ENCODE measurements around the gene CPB2. TPM values are rescaled to one million over a fixed set of nuclear protein-coding genes. Genes with fewer than 3 reads are reported as not detected.

Gene CPB2
- total and polyA plus RNA-seq, 2 experiments from 2014 or later: 0.11 TPM; not detected in 1

GRCh38 chr13:46129955-46130618 lies 25.3 kb upstream of the CPB2 start:
- 39 to 41% methylated on average over 3 of the region's 3 CpGs for WGBS, 2 experiments (ENCODE audit: low coverage in 1 of 2, low lambda C conversion rate in 2 of 2, missing lambda C conversion rate in 2 of 2)
- in situ Hi-C loops (cut with MboI): no loop called here
- Histone ChIP-seq H4K20me1 (ENCODE audit: insufficient read depth) (no peaks in the 10 kb centered on the region), H3K4me2 (ENCODE audit: unreplicated experiment) (no peak overlapping the region), H3K9me2 (ENCODE audit: insufficient read depth) (no peaks in the 10 kb centered on the region), H3K36me3 (ENCODE audit: low read depth) (no peaks in the 10 kb centered on the region), H2AFZ (no peak overlapping the region), H3K27me3 (replicated peaks; ENCODE audit: insufficient read depth) (peaks cover 36% of the 10 kb centered on the region), H3K4me1 (ENCODE audit: insufficient read depth) (peaks cover 7% of the 10 kb centered on the region), H3K79me2 (ENCODE audit: insufficient read depth) (no peaks in the 10 kb centered on the region), H3F3A (ENCODE audit: insufficient read depth) (no peaks in the 10 kb centered on the region), H3K27ac (no peak overlapping the region), H3K9me3 (ENCODE audit: low read depth) (no peaks in the 10 kb centered on the region), H3K9ac (no peak overlapping the region), H3K4me3 (no peak overlapping the region)
- TF ChIP-seq EZH2phosphoT487 (IDR thresholded peaks at IDR 0.05; ENCODE audit: insufficient read depth, low read depth): no peak
- DNase-seq: no peak

GRCh38 chr13:46129124-46129523 lies 24.3 kb upstream of the CPB2 start:
- no peak overlapping the region for H2AFZ ChIP-seq
- TF ChIP-seq EZH2 (IDR thresholded peaks at IDR 0.05; ENCODE audit: insufficient read depth, poor library complexity, severe bottlenecking) (no peak), EZH2phosphoT487 (IDR thresholded peaks at IDR 0.05; ENCODE audit: insufficient read depth, low read depth) (no peak)
- WGBS, 2 experiments (ENCODE audit: low coverage in 1 of 2, low lambda C conversion rate in 2 of 2, missing lambda C conversion rate in 2 of 2): 57 to 71% methylated on average over 2 of the region's 2 CpGs
- no peaks in the 10 kb centered on the region for H3K9me2 ChIP-seq (ENCODE audit: insufficient read depth)
- H3F3A ChIP-seq (ENCODE audit: insufficient read depth): no peaks in the 10 kb centered on the region
- no peaks in the 10 kb centered on the region for H3K79me2 ChIP-seq (ENCODE audit: insufficient read depth)
- peaks cover 36% of the 10 kb centered on the region for H3K27me3 ChIP-seq (replicated peaks; ENCODE audit: insufficient read depth)
- no peak overlapping the region for H3K9ac ChIP-seq
- in situ Hi-C loops (cut with MboI): no loop called here
- H3K4me1 ChIP-seq (ENCODE audit: insufficient read depth): peaks cover 7% of the 10 kb centered on the region
- no peak overlapping the region for H3K27ac ChIP-seq
- no peaks in the 10 kb centered on the region for H4K20me1 ChIP-seq (ENCODE audit: insufficient read depth)
- no peak overlapping the region for H3K4me3 ChIP-seq
- H3K9me3 ChIP-seq (ENCODE audit: low read depth): no peaks in the 10 kb centered on the region
- no peak for DNase-seq
- H3K36me3 ChIP-seq (ENCODE audit: low read depth): no peaks in the 10 kb centered on the region
- H3K4me2 ChIP-seq (ENCODE audit: unreplicated experiment): no peak overlapping the region

GRCh38 chr13:46127358-46128023 lies 22.7 kb upstream of the CPB2 start:
- H3K36me3 ChIP-seq (ENCODE audit: low read depth): no peaks in the 10 kb centered on the region

GRCh38 chr13:46126552-46127357 lies 21.9 kb upstream of the CPB2 start:
- in situ Hi-C loops (cut with MboI): no loop called here
- peak; percentile 86 for DNase-seq
- H3K4me3 ChIP-seq: no peak overlapping the region
- no peaks in the 10 kb centered on the region for H3K9me3 ChIP-seq (ENCODE audit: low read depth)
- H3K36me3 ChIP-seq (ENCODE audit: low read depth): no peaks in the 10 kb centered on the region
- H3K27me3 ChIP-seq (replicated peaks; ENCODE audit: insufficient read depth): peaks cover 25% of the 10 kb centered on the region
- no peak overlapping the region for H3K9ac ChIP-seq
- no peak overlapping the region for H3K27ac ChIP-seq
- H3K9me2 ChIP-seq (ENCODE audit: insufficient read depth): no peaks in the 10 kb centered on the region
- H3K4me2 ChIP-seq (ENCODE audit: unreplicated experiment): no peak overlapping the region
- no peak overlapping the region for H2AFZ ChIP-seq
- TF ChIP-seq EZH2 (IDR thresholded peaks at IDR 0.05; ENCODE audit: insufficient read depth, poor library complexity, severe bottlenecking): no peak
- peaks cover 7% of the 10 kb centered on the region for H3K4me1 ChIP-seq (ENCODE audit: insufficient read depth)
- H3F3A ChIP-seq (ENCODE audit: insufficient read depth): no peaks in the 10 kb centered on the region
- H4K20me1 ChIP-seq (ENCODE audit: insufficient read depth): no peaks in the 10 kb centered on the region
- WGBS, 2 experiments (ENCODE audit: low coverage in 1 of 2, low lambda C conversion rate in 2 of 2, missing lambda C conversion rate in 2 of 2): 54% methylated on average over 6 of the region's 6 CpGs
- H3K79me2 ChIP-seq (ENCODE audit: insufficient read depth): no peaks in the 10 kb centered on the region

More at GRCh38 chr13:46127358-46128023, 22.7 kb upstream of the CPB2 start:
- H3K79me2 ChIP-seq (ENCODE audit: insufficient read depth): no peaks in the 10 kb centered on the region
- no peak for TF ChIP-seq EZH2 (IDR thresholded peaks at IDR 0.05; ENCODE audit: insufficient read depth, poor library complexity, severe bottlenecking)
- no peak for TF ChIP-seq EZH2phosphoT487 (IDR thresholded peaks at IDR 0.05; ENCODE audit: insufficient read depth, low read depth)
- H3K27me3 ChIP-seq (replicated peaks; ENCODE audit: insufficient read depth): peaks cover 32% of the 10 kb centered on the region
- peaks cover 7% of the 10 kb centered on the region for H3K4me1 ChIP-seq (ENCODE audit: insufficient read depth)
- no peaks in the 10 kb centered on the region for H3K9me2 ChIP-seq (ENCODE audit: insufficient read depth)
- no peak overlapping the region for H3K27ac ChIP-seq
- no peak overlapping the region for H2AFZ ChIP-seq
- 65 to 70% methylated on average over 7 of the region's 7 CpGs for WGBS, 2 experiments (ENCODE audit: low coverage in 1 of 2, low lambda C conversion rate in 2 of 2, missing lambda C conversion rate in 2 of 2)
- no peaks in the 10 kb centered on the region for H3K9me3 ChIP-seq (ENCODE audit: low read depth)
- no peaks in the 10 kb centered on the region for H3F3A ChIP-seq (ENCODE audit: insufficient read depth)
- no peak overlapping the region for H3K9ac ChIP-seq
- H3K4me2 ChIP-seq (ENCODE audit: unreplicated experiment): no peak overlapping the region
- no peak for DNase-seq
- H4K20me1 ChIP-seq (ENCODE audit: insufficient read depth): no peaks in the 10 kb centered on the region
- in situ Hi-C loops (cut with MboI): no loop called here
- H3K4me3 ChIP-seq: no peak overlapping the region

Measured in GM23248 (cell line).